ENCODE measurements around the gene CASTOR1.

CASTOR1 gene

DNA sequence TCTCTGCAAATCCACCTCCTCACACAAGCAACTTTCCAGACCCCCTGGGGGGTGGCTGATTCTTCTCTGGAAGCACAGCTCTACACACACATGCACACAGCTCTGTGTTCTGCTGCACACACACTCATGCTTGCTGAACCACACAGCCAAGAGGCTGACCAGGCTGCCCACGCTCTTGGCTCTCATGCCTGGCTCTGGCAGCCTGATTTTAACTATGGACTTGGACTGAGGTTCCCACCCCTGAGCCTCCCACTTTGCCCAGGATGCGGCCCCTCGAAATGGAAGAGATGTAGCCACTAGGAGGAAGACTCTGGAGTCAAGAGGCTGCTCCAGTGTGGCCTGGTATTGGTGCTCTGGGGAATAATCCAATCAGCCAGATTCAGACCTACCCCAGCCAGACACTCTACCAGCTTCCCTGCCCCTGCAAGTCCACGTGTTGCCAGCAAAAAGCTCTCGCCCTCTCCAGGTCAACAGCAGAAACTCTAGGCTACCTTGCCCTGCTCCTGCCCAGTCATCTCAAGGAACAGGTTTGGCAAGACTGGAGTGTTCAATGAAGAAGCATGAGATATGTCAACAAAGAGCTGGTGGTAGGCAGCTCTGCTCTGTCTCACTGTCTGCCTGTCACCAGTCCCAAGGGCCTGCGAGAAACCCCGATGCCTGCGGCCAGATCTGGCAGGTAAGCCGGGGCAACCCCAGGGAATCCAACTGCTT lies 8.8 kb upstream of the CASTOR1 start:
- no peak for TF ChIP-seq ZNF274 (IDR thresholded peaks at IDR 0.05; ENCODE audit: low read depth, low read length)

DNA sequence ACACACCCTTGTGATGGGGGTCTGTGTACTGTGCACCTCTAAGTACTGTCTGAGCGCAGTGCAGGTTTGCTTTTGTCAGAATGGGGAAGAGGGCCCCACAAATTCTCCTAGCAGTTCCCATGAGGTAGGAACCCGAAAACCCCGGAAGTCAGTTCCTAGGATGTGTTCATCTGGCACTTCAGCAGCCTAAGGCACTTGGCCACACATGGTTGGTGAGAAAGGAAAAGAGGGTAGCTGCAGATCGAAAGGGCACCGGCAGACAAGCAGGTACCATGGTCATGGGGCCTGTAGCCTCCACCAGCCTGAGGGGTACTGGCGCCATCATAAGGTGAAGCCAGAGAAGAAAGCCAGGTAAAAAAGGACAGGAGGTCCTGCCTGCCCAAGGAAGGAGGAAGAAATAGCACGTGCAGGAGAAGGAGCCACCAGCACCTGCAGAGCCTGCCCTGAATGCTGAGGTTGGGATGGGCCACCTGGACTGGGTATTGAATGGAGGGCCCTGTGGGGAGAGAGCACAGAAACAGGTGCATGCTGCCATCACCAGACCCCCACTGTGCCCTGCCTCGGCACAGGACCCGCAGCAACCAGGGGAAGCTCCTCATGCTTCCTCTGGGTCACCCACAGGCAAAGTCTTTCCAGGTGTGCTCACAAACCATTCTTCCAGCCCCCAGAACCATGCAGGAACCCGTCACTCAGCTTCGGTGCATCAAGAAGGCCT lies 8.1 kb upstream of the CASTOR1 start:
- no peak for TF ChIP-seq ZNF274 (IDR thresholded peaks at IDR 0.05; ENCODE audit: low read depth, low read length)
- no peak overlapping the region for H3K4me3 ChIP-seq (ENCODE audit: low read length)

More for the DNA sequence above, 8.8 kb upstream of the CASTOR1 start:
- no peak overlapping the region for H3K4me3 ChIP-seq (ENCODE audit: low read length)

DNA sequence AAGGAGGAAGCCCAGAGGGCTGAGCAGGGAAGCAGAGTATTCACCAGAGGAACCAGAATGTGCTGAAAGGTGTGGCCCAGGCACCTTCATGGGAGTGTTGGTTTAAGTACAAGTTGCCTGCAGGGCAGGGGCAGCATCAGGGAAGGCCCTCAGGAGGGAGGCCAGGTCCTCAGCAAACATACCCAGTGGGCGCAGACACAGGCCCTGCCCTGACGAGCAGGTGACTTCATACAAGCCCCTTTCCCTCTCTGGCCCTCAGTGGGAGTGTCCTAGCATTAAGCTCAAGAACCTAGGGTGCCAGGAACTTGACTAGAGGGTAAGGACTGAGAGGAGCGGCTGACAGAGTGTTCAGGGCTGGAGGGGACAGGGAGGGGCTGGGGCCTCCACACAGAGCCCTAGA lies 7.5 kb upstream of the CASTOR1 start:
- H3K4me3 ChIP-seq (ENCODE audit: low read length) = no peak overlapping the region
- no peak for TF ChIP-seq ZNF274 (IDR thresholded peaks at IDR 0.05; ENCODE audit: low read depth, low read length)

DNA sequence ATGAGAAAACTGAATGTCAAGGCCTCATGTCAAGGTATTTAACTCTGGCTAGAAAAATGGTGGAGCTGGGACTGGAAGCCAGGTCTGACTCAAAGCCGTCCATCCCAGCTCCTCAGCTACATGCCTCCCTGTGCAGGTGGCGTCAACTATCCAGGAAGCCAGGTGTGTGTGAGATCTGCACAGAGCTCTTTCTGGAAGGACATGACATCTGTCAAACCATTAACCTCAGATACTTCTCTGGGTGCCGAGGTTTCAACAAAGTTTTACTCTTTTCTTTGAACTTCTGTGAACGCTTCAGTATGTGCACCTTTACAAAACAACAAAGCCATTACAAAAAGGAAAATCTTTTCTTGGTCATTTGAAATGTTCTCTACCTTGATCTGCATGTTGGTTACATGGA lies 7.0 kb upstream of the CASTOR1 start:
- no peak overlapping the region for H3K4me3 ChIP-seq (ENCODE audit: low read length)
- TF ChIP-seq ZNF274 (IDR thresholded peaks at IDR 0.05; ENCODE audit: low read depth, low read length) = no peak

DNA sequence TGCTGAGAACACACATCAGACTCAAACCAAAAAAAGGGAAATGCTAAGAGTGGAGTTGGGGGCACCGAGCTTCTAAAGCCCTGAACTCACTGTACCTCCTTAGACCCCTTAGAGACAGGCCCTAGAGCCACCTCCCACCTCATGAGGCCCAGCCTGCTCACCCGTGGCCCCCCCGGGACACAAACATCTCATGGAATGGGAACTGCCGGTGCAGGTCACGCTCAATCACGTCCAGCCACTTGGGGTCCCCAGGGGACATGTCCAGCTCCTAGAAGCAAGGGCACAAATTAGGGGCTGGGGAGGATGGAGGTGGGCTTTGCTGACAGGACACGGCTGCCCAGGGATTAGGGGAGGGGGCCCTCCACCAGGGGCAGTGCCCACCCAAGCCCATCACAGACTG lies 6.3 kb upstream of the CASTOR1 start:
- no peak for TF ChIP-seq ZNF274 (IDR thresholded peaks at IDR 0.05; ENCODE audit: low read depth, low read length)

DNA sequence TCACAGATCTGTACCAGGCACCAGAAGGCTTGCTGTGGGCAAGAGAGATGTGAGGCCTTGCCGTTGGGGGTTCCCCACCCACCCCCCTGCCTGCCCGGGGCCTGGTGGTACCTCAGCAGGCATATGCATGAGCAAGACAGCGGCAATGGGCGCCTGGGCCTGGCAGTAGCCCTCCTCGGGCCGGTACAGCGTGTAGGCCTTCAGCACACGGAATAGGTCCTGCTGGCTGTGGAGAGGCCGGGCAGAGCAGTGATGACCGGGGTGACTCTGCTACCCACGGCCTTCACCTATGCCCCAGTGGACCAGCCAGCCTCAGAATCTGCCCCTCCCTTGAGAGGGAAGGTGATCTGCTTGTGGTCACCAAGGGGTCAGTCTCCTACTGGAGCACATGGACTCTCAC lies 5.5 kb upstream of the CASTOR1 start:
- TF ChIP-seq ZNF274 (IDR thresholded peaks at IDR 0.05; ENCODE audit: low read depth, low read length) = no peak
- H3K4me3 ChIP-seq (ENCODE audit: low read length) = no peak overlapping the region

More for the DNA sequence above, 6.3 kb upstream of the CASTOR1 start:
- no peak overlapping the region for H3K4me3 ChIP-seq (ENCODE audit: low read length)

DNA sequence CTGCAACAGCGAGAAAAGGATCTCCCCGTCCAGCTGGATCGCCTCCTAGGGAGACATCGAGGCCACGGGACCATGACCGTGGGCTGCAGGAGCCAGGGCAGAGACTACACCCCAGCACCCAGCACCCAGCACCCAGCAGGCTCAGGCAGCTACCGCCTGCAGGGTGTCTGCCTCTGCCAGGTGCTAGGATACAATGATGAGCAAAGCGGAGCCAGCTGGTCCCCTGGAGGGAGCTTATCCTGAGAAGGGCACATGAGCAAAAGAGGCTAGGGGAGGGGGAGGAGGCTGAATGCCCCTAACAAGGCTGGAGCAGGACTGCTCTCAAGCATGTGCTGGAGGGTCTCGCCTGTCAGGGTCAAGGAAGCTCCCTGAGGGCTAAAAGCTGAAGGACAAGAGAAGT lies 4.8 kb upstream of the CASTOR1 start:
- no peak overlapping the region for H3K4me3 ChIP-seq (ENCODE audit: low read length)
- no peak for TF ChIP-seq ZNF274 (IDR thresholded peaks at IDR 0.05; ENCODE audit: low read depth, low read length)

DNA sequence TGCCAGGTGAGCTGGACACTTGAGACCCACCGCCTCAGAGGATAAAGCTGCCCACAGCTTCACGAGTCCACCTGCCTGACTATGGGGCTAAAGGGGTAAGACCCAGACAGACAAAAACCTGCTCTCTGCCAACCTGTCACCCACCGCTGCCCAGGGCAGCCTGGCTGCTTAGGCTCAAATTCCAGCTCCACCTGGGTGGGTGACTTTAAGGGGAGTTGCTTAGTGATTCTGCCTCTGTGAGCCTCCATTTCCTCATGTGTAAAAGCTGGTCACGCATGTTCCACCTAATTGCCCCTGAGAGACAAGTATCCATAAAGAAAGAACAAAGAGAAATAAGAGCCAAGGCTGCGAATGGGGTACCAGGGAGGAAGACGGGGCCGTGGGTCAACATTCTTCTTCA lies 3.7 kb upstream of the CASTOR1 start:
- no peak overlapping the region for H3K4me3 ChIP-seq (ENCODE audit: low read length)
- no peak for TF ChIP-seq ZNF274 (IDR thresholded peaks at IDR 0.05; ENCODE audit: low read depth, low read length)

DNA sequence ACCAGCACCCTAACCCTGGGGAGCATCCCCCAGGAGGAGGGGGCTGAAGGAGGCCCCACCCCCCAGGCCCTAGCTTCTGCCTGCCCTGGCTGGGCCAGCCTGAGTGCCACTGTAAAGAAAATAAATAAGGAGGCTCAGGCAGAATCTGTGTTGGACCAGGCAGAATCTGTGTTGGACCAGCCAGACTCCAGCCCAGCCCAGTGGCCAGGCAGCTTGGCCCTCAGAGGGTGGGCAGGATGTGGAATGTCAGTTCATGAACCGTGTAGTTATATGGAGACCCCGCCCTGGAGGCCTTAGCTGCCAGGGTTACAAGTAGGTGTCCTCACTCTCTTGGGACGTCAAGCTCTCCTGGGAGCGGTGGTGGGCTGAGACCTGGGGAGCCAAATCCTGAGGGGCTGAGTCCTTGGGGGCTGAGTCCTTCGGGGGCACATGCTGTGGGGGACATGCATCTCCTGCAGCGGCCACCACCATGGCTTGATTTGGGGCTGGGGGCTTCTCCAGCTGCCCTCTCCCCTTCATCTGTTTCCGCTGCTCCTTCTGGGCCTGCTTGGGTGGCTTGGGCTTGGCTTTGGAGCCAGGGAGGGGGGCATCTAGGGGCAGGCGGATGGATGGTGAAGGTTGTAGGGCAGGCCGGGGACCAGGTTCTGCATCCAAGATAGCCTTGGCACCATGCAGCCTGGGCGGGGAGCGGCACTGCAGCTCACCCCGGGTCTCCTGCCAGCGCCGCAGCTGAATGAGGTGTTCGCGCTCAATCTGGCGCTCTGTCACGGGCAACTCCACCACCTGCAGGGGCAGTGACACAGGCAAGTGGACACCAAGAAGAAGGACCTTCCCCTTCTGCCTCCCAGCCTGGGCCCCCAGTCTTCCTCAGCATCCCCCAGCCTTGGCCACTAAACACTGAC lies 3.0 kb upstream of the CASTOR1 start:
- H3K4me3 ChIP-seq (ENCODE audit: low read length) = no peak overlapping the region
- TF ChIP-seq ZNF274 (IDR thresholded peaks at IDR 0.05; ENCODE audit: low read depth, low read length) = no peak

DNA sequence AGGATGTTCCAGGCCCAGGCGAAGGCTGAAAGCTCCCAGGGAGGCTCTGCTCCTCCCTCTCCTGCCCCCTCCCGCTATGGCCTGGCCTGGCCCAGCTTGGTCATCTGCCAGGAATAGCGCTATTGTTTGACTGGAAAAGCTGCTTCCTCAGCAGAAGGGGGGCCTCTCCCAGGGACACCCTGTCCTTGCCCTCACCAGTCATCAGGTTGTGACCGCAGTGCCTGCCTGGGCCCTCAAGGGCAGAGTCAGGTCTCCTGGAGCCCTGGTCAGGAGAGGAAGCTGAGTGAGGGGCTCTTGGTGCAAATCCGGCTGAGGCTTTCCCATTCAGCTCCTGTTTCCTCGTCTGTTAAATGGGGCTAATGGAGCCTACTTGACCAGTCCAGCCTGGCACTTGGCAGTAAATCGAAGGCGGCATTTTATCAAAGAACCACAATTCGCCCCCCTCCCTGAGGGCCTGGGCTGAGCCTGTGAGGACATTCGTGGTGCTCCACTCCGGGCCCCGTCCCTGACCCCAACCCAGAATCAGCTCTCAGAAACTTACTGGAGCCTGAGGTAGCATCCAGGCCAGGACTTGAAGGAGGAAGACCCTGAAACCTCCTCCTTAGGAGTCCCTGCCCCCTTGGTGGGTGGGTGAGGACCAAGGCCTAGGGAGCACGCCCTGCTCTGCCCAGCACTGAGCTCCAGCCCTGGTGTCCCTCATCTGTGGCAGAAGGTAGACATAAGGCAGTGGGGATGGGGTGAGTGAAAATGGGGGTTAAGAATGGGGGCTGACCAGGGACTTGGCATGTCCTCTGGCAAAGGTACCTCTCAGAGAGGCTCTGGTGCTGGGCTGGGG lies 2.0 kb upstream of the CASTOR1 start:
- TF ChIP-seq ZNF274 (IDR thresholded peaks at IDR 0.05; ENCODE audit: low read depth, low read length) = no peak

DNA sequence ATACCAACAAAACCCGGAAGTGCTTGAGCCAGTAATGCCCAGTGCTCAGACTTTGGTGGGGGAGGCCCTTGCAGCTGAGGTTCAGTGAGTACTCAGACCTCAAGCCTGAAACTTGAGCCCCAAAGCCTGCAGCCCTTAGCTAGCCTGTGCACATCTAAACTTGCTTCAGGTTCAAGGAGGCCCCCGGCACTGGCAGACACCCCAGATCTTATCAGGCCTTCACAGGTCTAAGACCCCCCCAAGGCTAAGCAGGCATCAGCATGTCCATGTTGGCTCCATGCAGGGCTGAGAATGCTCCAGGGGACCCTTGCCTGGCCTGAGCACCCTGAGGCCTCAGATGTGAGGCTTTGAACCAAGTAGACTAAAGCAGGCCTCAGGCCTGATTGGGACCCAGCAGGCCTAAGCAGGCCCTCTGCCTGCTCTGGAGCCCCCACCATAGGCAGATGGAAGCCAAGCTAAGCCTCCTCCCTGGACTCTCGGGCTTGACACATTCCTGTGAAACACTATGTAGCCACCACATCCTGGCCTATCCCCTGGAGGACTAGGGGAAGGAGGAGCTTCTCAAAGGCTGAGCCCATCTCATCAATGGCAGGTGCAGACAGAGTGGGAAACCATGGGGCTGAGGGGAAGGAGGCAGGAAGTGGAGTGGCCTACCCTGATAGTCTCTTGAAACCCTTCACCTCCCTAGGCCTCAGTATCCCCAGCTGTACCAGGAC lies 1.2 kb upstream of the CASTOR1 start:
- no peak overlapping the region; the same call in 1 of the 2 replicates for H3K4me3 ChIP-seq (ENCODE audit: low read length)
- TF ChIP-seq ZNF274 (IDR thresholded peaks at IDR 0.05; ENCODE audit: low read depth, low read length) = no peak

More for the DNA sequence above, 2.0 kb upstream of the CASTOR1 start:
- H3K4me3 ChIP-seq (ENCODE audit: low read length) = no peak overlapping the region

DNA sequence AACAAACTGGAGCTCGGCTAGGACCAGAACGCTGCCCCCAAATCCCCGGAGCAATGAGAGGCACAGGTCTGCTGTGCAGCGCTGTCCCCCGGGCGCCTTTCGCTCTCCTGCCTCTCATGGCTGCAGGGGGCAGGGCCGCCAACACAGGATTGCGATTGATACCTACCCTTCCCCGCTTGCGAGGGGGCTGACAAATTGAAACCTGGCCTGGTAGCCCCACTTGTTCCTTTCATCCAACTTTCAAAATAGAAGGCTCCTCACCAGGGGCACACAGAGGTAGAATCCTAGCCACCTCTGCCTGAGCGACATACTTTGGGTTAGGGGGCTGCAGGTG lies 642 bp upstream of the CASTOR1 start:
- TF ChIP-seq ZNF274 (IDR thresholded peaks at IDR 0.05; ENCODE audit: low read depth, low read length) = no peak
- H3K4me3 ChIP-seq (ENCODE audit: low read length) = peak overlapping the region; percentile 41; the same call in 1 of the 2 replicates
